HG03342 (cell line): Measurements from ENCODE around the gene GLIPR1L2.
A peak's percentile ranks its signal among the peaks of the same experiment; 100 is the strongest.

Experiments
- ATAC-seq: cut with Tn5 transposase; IDR thresholded peaks from one replicate; pipeline ENCODE4 v1.9.1; 2021; ENCODE audit warnings: mild to moderate bottlenecking, moderate library complexity; ENCODE audit not compliant: unreplicated experiment

The GLIPR1L2 gene

DNA sequence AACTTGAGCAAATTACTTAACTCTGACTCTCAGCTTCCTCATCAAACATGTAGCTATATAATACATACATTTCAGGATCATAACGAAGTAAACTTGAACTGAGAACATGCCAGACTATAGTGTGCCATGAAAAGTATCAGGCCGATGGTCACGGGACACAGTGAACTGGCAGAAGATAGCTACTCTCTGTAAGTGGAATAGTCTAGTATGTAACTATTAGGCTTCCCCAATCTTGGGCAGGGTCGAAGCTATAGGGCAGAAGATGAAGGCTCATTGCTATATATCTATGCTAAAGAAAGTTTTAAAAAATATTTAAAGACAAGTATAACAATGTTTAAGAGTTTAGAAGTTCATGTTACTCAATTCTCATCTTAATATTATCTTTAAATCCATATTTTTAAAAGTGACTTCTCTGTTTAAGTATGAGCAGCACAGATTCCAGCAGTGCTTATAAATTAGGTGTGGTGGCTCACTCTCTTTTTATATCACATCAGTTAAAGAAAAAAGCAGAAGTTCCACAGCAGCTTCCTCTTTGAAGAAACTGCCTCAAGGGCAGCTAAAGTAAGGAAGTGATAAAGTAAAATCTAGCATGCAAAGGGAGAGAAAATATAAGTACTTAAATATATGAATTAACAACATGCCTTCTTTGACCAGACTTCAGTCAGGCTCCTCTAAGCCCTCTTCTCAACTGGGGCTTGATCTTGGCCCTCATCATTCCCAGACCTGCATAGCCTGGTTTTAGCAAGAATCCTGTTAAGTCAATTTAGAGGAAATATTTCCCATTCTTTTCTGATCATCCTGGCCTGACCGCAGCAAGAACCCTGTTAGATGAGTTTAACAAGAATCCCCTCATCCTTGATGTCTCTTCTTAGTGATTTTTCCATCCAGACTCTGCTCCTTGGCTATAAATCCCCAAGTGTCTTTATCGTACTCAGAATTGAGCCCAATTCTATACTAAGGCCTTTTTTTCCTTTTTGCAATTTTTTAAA is 81.3 kb downstream of the GLIPR1L2 start:
- peak; percentile 63 for ATAC-seq

DNA sequence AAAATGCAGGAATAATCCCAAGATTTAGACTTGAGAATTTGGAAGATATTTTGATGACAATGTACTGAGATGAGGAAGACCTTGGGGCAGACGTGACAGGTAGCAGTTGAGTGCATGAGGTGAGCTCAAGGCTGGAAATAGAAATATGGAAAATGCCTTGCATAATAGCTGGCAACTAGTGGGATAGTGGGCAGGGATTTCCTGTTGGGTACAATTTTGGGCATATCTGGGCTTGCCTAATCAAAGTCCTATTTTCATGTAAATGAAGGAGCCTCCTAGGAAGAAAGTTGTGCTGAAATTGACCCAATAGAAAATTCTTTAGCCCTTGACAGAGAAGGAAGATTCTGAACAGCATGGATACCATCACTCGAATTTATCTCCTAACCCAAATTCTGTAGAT is 83.2 kb downstream of the GLIPR1L2 start:
- ATAC-seq = no peak

DNA sequence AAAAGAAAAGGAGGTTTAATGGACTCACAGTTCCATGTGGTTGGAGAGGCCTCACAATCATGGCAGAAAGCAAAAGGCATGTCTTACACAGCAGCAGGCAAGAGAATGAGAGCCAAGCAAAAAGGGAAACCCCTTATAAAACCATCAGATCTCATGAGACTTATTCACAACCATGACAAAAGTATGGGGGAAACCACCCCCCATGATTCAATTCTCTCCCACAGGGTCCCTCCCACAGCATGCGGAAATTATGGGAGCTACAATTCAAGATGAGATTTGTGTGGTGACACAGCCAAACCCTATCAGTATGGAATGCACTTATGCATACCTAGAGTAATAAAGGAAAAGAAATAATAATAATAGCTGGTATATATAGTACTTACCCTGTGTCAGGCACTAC is 85.2 kb downstream of the GLIPR1L2 start:
- no peak for ATAC-seq

DNA sequence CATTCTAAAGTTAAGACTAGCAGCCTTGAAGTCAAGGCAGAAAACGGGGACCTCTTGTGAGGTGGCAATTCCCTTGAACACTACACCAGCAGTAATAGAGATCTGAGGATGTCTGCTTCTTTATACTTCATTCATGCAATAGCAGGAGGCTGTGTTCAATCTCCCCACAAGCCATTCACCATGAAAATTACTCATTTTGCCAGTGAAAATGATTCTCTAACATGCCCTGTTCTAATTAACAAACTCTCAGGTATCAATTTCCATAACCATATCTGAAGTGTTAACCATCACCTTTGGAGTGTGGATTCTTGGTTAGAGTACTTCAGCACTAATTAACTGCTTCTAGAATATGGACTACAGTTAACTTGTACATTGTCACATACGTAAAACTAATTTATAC is 86.2 kb downstream of the GLIPR1L2 start:
- ATAC-seq = no peak

DNA sequence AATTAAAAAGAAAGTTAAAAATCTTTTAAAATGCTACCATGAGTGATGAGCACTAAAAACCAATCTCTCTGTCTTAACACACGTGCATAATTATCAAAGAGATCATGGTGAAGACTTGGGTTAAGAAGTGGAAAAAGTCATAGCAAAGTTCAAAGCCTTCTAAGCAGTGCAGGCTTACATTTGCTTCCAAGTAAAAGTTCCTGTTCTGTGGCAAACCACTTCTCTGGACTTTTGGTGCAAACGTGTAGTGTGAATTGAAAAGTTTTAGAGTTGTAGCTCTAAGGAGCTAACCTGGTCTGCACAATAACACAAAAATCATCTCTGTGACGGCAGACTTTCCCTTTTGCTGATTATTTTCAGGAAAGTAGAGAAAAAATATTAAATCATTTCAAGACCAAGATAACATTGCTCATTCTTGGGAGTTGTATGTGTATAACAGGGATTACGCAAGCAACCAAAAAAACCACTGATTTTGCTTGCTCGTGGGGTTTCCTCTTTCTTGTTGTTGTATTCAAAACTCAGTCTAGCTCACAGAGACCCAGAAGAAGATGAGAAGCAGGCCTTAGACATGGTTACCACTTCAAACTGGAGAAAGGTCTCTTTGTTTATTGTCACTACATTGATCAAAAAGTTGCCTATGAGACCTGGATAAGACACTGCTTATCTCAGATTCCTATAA is 87.4 kb downstream of the GLIPR1L2 start:
- no peak for ATAC-seq

DNA sequence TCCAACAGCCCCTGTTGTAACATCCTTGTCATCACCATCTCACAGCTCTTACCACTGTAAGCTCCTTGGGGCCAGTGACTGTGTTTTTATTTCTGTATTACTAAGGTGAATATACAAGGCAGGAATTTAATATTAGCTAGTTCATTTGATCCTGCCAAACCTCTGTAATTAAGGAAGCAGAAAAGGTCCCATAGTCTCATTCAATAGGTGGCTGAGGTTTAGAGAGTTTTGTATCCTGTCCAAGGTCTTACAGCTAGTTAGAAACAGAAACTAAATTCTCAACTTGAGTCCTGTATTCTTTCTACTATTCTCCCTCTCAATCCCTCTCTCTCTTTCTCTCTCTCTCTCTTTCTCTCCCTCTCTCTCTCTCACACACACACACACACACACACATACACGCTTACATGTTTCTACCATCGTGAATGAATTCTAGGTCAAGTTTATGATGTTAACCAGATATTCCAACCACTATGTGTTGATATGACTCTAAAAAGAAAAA is 89.1 kb downstream of the GLIPR1L2 start:
- peak; percentile 40 for ATAC-seq

DNA sequence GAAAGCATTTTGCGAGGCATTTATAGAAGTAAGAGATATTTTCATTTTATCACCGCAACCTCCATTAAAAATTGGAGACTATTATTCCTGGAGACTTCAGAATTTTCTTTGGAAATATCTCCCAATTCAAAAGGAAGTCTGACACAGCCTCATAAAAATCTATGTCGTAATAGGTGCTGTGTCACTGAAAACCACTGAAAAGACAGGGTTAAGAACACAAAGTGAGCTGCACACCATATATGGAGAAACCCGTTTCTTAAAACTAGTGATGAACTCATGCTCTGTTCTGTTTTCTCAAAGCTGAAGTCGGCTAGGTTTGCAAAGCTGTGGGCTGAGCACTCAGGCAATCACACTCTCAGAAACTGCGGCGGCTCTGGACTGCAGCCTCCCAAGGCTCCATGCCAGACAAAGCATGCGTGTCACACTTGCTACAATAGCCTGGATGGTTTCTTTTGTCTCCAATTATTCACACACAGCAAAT is 89.6 kb downstream of the GLIPR1L2 start, which contains the start of gene GLIPR1:
Gene GLIPR1, plus strand, starts transcription at position 287 of the 481 bp plus-strand sequence. Its CDS starts 126 bp downstream, at position 413.
- peak; percentile 82 for ATAC-seq

DNA sequence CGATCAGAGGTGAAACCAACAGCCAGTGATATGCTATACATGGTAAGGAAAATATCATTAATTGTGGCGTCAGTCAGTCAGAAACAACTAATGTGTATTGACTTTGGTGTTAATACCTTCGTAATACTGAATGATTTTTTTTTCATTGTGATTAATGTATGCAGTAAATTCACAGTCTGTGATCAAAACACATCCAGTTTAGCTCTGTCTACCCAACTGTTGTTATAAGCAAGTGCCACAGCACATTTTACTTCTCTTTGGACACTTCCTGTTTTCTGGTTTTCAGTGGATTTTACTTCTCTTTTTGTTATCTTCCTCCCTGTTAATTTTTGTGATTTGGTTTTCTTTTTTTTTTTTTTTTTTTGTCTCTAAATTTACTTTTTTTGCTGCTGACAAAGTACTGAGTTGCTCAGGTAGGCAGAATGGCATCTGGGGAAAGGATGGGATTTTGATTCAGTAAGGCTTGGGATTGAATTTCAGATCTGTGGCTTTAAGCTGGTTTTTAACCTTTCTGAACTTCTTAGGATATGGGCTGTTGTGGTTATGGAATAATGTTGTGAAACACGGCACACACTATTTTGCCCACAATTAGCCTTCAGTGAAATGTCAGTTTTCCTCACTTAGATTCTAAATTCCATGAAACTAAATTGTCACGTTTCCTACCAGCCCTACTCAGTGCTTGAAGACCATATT is 90.3 kb downstream of the GLIPR1L2 start:
- peak; percentile 17 for ATAC-seq

DNA sequence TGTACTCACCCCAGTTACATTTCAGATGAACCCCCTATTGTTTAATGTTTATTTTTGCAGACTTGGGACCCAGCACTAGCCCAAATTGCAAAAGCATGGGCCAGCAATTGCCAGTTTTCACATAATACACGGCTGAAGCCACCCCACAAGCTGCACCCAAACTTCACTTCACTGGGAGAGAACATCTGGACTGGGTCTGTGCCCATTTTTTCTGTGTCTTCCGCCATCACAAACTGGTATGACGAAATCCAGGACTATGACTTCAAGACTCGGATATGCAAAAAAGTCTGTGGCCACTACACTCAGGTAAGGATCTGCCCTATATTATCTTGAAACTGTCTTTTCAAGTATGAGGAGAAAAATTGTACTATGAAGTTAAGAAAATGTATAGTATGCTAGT is 90.9 kb downstream of the GLIPR1L2 start:
- no peak for ATAC-seq
